Lower leg skin (tissue), 4 donors: ENCODE results near the gene CDC73. TPM values are rescaled to one million over a fixed set of nuclear protein-coding genes. Genes with fewer than 3 reads are reported as not detected.
"Not testable (repeated sequence)": the region's sequence is repeated elsewhere in the genome, so short reads cannot be mapped to it uniquely, and the experiment has no call there.

Source experiments
- DNase-seq, 2 donors: peaks; one replicate each; pipeline ENCODE4 v3.0.0-alpha.2; 2019; ENCODE audit warnings: low spot score in 2 of 2
- H3K4me3 ChIP-seq: fragments of 200-600 bp; sonication (generic); 2 replicates; pipeline ENCODE4 v1.5.1; 2017; ENCODE audit warnings: mild to moderate bottlenecking, low read depth; ENCODE audit not compliant: poor library complexity, severe bottlenecking
- POLR2A ChIP-seq, 2 donors: fragments of 450-650 bp; IDR thresholded peaks; one replicate each; pipeline ENCODE4 v1.6.1; 2016 to 2017; ENCODE audit warnings: antibody characterized with exemption in 2 of 2, mild to moderate bottlenecking in 1 of 2, moderate library complexity in 1 of 2
- WGBS, 2 donors: methylation state at CpG; one replicate each; pipeline ENCODE4 v1.1.5; 2018; 5-methylcytosine and 5-hydroxymethylcytosine counted together
- intact Hi-C: fragments of 100-400 bp; cut with DNase I; formaldehyde crosslinking; loops from one replicate; pipeline ENCODE4 v1.15.0; 2023; ENCODE audit warnings: low total_unique reads
- total RNA-seq, 4 donors: library from RNA; depleted of rRNA; stranded (reverse); fragments of >200 nt; gene quantifications; one replicate each; pipeline ENCODE4 v1.1.0, GENCODE V29; 2016
- TF ChIP-seq, protein P1 (sequence below), 3 donors: fragments of 450-650 bp; IDR thresholded peaks; one replicate each; pipeline ENCODE4 v1.5.1; 2016; ENCODE audit warnings: antibody characterized with exemption in 3 of 3, mild to moderate bottlenecking in 3 of 3, moderate library complexity in 2 of 3

CDC73 gene
- total RNA-seq, 4 donors from 2014 or later = 19.2 to 23.7 (median 20.0) TPM

DNA sequence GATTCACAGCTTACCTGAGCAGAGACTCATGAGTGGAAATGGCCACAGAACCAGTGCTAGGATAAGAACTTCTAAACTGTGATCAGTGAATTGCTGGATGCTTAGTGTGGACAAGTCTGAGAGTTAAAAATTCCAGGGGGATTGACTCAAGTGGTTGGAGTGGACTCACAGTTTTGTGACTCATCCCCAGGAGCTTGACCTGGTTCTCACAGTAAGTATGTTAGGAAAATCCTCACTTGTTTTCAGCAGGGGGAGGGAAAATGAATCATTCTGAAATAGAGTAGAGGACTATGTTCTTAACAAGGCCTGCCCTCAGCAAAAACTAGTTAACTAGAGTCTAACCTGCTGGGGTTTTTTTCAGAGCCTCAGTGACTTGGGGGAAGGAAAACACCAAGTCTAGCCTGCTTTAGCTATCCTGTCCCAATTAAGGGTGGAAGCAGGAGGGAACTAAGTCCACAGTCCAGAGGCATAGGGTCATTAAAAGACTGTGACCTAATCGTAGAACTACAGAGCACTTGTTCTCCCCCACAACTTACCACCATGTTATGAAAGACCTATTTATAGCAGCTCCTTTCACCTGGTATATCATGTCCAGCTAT lies 6.1 kb upstream of the CDC73 start:
- WGBS, 2 donors = 50 to 68% methylated on average over 1 of the region's 1 CpG
- TF ChIP-seq, protein P1, sequence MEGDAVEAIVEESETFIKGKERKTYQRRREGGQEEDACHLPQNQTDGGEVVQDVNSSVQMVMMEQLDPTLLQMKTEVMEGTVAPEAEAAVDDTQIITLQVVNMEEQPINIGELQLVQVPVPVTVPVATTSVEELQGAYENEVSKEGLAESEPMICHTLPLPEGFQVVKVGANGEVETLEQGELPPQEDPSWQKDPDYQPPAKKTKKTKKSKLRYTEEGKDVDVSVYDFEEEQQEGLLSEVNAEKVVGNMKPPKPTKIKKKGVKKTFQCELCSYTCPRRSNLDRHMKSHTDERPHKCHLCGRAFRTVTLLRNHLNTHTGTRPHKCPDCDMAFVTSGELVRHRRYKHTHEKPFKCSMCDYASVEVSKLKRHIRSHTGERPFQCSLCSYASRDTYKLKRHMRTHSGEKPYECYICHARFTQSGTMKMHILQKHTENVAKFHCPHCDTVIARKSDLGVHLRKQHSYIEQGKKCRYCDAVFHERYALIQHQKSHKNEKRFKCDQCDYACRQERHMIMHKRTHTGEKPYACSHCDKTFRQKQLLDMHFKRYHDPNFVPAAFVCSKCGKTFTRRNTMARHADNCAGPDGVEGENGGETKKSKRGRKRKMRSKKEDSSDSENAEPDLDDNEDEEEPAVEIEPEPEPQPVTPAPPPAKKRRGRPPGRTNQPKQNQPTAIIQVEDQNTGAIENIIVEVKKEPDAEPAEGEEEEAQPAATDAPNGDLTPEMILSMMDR (IDR thresholded peaks at IDR 0.05) = no peak
- TF ChIP-seq POLR2A (IDR thresholded peaks at IDR 0.05) = no peak
- no peak overlapping the region for H3K4me3 ChIP-seq
- intact Hi-C loops = no loop called here
- DNase-seq = no peak

DNA sequence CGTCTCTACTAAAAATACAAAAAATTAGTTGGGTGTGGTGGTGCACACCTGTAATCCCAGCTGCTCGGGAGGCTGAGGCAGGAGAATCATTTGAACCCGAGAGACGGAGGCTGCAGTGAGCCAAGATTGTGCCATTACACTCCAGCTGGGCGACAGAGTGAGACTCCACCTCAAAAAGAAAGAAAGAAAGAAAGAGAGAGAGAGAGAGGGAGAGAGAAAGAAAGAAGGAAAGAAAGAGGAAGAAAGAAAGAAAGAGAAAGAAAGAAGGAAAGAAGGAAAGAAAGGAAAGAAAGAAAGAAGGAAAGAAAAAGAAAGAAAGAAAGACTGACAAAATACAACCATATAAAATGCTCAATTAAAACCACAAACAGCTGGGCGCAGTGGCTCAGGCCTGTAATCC lies 4.7 kb upstream of the CDC73 start:
- intact Hi-C loops, DNase-seq, H3K4me3 ChIP-seq: not testable (repeated sequence)
- 90 to 95% methylated on average over 6 of the region's 6 CpGs for WGBS, 2 donors

DNA sequence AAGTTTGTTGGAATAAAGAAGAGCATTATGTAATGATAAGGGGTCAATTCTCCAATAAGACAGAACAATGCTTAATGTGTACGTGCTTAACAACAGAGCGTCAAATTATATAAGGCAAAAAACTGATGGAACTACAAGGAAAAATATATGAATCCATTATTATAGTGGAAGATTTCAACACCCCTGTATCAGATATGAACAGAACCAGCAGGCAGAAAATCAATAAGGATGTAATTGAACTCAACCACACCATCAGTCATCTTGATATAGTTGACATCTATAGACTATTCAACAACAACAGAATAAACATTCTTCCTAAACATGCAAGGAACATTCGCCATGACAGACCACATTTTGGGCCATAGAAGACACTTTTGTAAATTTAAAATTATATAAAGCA lies 3.6 kb upstream of the CDC73 start:
- intact Hi-C loops = no loop called here
- TF ChIP-seq, protein P1 (IDR thresholded peaks at IDR 0.05) = no peak
- no peak for TF ChIP-seq POLR2A (IDR thresholded peaks at IDR 0.05)
- 89 to 92% methylated on average over 3 of the region's 3 CpGs for WGBS, 2 donors
- DNase-seq = no peak
- no peak overlapping the region for H3K4me3 ChIP-seq

DNA sequence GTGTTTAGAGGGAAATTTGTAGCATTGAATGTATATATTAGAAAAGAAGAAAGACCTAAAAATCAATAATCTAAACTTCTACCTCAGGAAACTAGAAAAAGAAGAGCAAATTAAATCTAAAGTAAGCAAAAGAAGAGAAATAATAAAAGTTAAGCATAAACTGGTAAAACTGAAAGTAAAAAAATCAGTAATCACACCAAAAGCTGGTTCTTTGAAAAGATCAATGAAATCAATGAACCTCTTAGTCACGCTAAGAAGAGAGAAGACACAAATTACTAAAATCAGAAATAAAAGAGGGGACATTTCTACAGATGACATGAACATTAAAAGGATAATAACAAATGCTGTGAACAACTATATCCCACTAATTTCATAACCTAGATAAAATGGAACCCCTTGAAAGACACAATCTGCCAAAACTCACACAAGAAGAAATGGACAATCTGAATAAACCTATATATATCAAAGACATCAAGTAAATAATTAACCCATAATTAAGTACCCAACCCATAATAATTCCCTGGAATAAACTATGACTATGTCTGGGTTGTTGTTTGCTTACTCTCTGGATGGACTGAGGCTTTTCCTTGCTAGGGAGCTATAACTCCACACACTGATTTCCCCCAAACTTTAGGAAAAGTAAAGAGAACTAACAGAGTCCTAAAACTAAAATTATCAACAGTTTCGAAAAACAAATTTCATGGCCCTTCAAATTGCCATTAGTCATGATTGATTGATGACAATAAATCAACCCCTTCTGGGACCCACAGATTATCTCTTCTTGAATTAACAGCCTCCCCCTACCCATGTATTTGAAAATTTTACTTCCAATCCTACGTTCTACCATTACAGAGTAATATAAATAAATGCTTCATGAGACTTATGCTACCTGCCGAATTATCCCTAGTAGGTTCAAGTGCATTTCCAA lies 2.8 kb upstream of the CDC73 start:
- 85 to 87% methylated on average over 4 of the region's 4 CpGs for WGBS, 2 donors
- TF ChIP-seq, protein P1 (IDR thresholded peaks at IDR 0.05) = no peak
- intact Hi-C loops = no loop called here
- no peak overlapping the region for H3K4me3 ChIP-seq
- no peak for DNase-seq

DNA sequence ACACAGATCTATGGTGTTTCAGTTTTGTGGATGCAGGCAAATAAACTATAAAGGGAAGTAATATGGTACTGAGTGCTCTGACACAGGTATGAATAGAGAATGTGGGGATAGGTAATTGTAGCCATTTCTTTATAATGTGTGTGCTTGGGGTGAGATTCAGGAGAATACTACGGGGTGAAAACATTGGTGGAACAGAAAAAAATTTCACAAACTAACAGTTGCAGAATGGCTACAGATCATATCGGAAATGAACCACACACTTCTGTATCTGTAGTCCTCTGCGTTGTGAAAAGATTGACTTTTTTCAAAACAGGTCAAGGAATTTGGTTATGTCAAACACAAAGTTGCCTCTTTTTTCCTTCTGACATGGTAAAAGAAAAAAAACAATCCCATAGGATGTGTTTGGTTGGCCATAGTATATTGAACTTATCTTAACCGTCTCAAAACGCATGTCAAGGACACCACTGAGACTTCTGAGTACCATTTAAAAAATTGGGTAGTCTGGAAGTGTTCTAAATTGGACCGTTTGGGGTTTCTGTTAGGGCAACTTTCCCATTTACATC lies 1.1 kb upstream of the CDC73 start:
- WGBS, 2 donors = 77 to 79% methylated on average over 6 of the region's 6 CpGs
- H3K4me3 ChIP-seq = no peak overlapping the region
- intact Hi-C loops = no loop called here
- TF ChIP-seq POLR2A (IDR thresholded peaks at IDR 0.05) = no peak
- TF ChIP-seq, protein P1 (IDR thresholded peaks at IDR 0.05) = no peak
- no peak for DNase-seq

DNA sequence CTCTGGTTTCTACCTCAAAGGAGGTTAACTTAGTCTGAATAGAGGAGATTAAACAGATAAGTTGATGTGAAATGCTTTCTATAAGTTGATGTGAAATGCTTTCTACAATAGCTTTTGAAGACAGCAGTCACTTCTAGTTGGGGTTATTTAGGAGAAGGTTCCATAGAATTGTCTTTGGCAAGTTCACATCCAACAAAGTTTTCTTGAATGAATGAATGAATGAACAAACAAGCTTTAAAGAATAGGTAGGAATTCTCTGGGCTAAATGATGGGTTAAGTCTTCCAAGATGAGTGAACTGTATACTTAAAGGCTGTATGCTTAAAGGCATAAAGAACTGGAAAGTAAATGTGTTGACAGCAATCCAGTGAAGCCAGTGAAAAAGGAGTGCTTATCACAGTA lies 1.9 kb downstream of the CDC73 start:
- no peak for DNase-seq
- H3K4me3 ChIP-seq = no peak overlapping the region
- intact Hi-C loops = no loop called here
- no peak for TF ChIP-seq POLR2A (IDR thresholded peaks at IDR 0.05)
- TF ChIP-seq, protein P1 (IDR thresholded peaks at IDR 0.05) = no peak
